ENCODE data around the gene C6.

DNA sequence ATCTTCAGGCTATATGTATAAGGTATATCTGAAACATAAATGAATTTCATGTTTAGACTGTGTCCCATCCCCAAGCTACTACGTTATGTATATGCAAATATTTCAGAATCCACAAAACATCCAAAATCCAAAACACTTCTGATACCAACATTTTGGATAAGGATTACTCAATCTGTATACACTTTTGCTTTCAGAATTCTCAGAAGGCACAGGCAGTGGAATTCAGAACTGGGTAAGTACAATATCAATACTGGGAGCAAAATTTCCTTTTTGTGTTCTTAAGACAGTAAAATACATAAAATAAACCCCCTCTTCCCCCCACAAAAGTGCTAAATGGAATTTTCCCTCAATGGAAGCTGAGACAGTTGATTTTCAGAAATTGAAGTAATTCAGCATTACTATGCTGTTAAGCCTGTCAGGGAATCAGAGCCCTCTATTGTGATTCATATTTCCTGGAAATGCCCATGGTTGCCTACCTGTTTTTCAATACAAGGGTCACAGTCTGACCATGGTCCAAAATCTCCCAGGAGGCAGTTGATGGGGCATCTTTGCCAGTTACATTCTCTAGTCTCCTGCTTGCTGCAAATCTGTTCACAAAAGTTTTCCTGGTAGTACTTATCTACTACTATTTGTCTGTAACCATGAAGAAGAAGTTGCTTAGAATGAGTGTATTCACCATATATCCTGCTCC is 12.1 kb downstream of the C6 start:
- TF ChIP-seq EGR1 (IDR thresholded peaks at IDR 0.05; ENCODE audit: low read depth): no peak
- TF ChIP-seq POLR2A (IDR thresholded peaks at IDR 0.05; ENCODE audit: borderline replicate concordance, extremely low read depth, insufficient read depth, insufficient read length): no peak
- TF ChIP-seq, protein P1, sequence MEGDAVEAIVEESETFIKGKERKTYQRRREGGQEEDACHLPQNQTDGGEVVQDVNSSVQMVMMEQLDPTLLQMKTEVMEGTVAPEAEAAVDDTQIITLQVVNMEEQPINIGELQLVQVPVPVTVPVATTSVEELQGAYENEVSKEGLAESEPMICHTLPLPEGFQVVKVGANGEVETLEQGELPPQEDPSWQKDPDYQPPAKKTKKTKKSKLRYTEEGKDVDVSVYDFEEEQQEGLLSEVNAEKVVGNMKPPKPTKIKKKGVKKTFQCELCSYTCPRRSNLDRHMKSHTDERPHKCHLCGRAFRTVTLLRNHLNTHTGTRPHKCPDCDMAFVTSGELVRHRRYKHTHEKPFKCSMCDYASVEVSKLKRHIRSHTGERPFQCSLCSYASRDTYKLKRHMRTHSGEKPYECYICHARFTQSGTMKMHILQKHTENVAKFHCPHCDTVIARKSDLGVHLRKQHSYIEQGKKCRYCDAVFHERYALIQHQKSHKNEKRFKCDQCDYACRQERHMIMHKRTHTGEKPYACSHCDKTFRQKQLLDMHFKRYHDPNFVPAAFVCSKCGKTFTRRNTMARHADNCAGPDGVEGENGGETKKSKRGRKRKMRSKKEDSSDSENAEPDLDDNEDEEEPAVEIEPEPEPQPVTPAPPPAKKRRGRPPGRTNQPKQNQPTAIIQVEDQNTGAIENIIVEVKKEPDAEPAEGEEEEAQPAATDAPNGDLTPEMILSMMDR (IDR thresholded peaks at IDR 0.05 in 2 of 3, conservative IDR thresholded peaks at IDR 0.05 in 1 of 3; ENCODE audit: borderline replicate concordance in 1 of 3, insufficient read depth in 1 of 3, low read depth in 2 of 3, low read length in 2 of 3): no peak
- no peak for TF ChIP-seq TCF7L2 (IDR thresholded peaks at IDR 0.05; ENCODE audit: borderline replicate concordance, extremely low read depth, insufficient read depth, insufficient read length)
- no peak for TF ChIP-seq CEBPB (IDR thresholded peaks at IDR 0.05; ENCODE audit: low read depth)
- TF ChIP-seq, protein P2, sequence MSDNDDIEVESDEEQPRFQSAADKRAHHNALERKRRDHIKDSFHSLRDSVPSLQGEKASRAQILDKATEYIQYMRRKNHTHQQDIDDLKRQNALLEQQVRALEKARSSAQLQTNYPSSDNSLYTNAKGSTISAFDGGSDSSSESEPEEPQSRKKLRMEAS (IDR thresholded peaks at IDR 0.05): no peak
- no peak for TF ChIP-seq SP1 (IDR thresholded peaks at IDR 0.05; ENCODE audit: low read depth)
- no peak for TF ChIP-seq ELF1 (IDR thresholded peaks at IDR 0.05; ENCODE audit: borderline replicate concordance, low read depth)

All from HCT116 (cell line).